Kidney (tissue), 22 donors: ENCODE data around the gene ATP5PO. TPM values are rescaled to one million over a fixed set of nuclear protein-coding genes. Genes with fewer than 3 reads are reported as not detected.
A peak's percentile ranks its signal among the peaks of the same experiment; 100 is the strongest.

ENCODE experiments used
- DNase-seq, 5 donors: peaks; one replicate each; pipeline ENCODE4 v3.0.0-alpha.2; 2013 to 2020
- FAIRE-seq: peaks from 2 replicates; lab custom pipeline; 2012; peaks lifted over from hg19 to GRCh38; lab: Jason Lieb, UNC
- H3K27ac ChIP-seq, 2 donors: one replicate each; pipeline ENCODE4 v1.7.0; 2013; ENCODE audit warnings: low read depth in 2 of 2, low read length in 2 of 2, inconsistent platforms in 1 of 2
- H3K27me3 ChIP-seq: one replicate; pipeline ENCODE4 v1.7.1; 2013; ENCODE audit warnings: low read length, inconsistent platforms; ENCODE audit not compliant: control insufficient read depth, insufficient read depth
- H3K36me3 ChIP-seq, 3 donors: one replicate each; pipeline versions ENCODE4 v1.7.0 to v1.7.1; 2013; ENCODE audit warnings: low read length in 3 of 3, control low read depth in 1 of 3, inconsistent platforms in 1 of 3; ENCODE audit not compliant: insufficient read depth in 3 of 3, control insufficient read depth in 2 of 3
- H3K4me1 ChIP-seq, 3 donors: one replicate each; pipeline versions ENCODE4 v1.7.0 to v1.7.1; 2013; ENCODE audit warnings: low read length in 3 of 3, inconsistent platforms in 1 of 3, low read depth in 1 of 3; ENCODE audit not compliant: control insufficient read depth in 2 of 3, insufficient read depth in 2 of 3
- H3K4me3 ChIP-seq, 3 donors: one replicate each; pipeline versions ENCODE4 v1.7.0 to v1.8.1; 2013; ENCODE audit warnings: low read length in 3 of 3, control low read depth in 1 of 3, inconsistent platforms in 1 of 3
- H3K9ac ChIP-seq, 3 donors: one replicate each; pipeline versions ENCODE4 v1.7.0 to v1.7.1; 2013; ENCODE audit warnings: low read length in 3 of 3, control low read depth in 1 of 3, inconsistent platforms in 1 of 3
- H3K9me3 ChIP-seq, 3 donors: one replicate each; pipeline versions ENCODE4 v1.7.0 to v1.7.1; 2013; ENCODE audit warnings: low read length in 3 of 3, control low read depth in 1 of 3, inconsistent platforms in 1 of 3; ENCODE audit not compliant: control insufficient read depth in 2 of 3, insufficient read depth in 1 of 3
- intact Hi-C: fragments of 100-400 bp; cut with DNase I; formaldehyde crosslinking; loops from one replicate; pipeline ENCODE4 v1.11.1; 2022
- long read RNA-seq, 10 donors: library from polyadenylated mRNA in 1 of 10; unstranded in 1 of 10; transcript quantifications; one replicate each; pipeline ENCODE4 v2.0.0 and lab custom pipeline, GENCODE V29; 2021 to 2026
- polyA plus RNA-seq: library from polyadenylated mRNA; stranded (reverse); fragments of 350-450 nt; fragmentation: Illumina TruSeq; extraction: RNeasy Lipid Tissue Mini Kit (QIAGEN cat#74804); gene quantifications from one replicate; pipeline ENCODE4 v1.2.3, GENCODE V29; 2014; ENCODE audit warnings: low read depth, low replicate concordance; ENCODE audit not compliant: insufficient read depth
- total RNA-seq: library from RNA; stranded (reverse); fragmentation: NEBNext Ultra II Directional; extraction: Animal tissue kit (Norgen Biotek cat#: 25700); gene quantifications from one replicate; pipeline ENCODE4 v1.2.1, GENCODE V29; 2021
- TF ChIP-seq, protein P1 (sequence below): IDR thresholded peaks from 3 replicates; pipeline ENCODE4 v1.5.1; 2012; ENCODE audit warnings: mild to moderate bottlenecking, moderate library complexity, borderline replicate concordance; ENCODE audit not compliant: insufficient read depth; ENCODE audit errors: extremely low read depth
- donor health status: control.
- donor health status: control.
- donor health status: control.
- donor health status: control.
- donor health status: control.
- donor health status: DM: yes; HTN: yes; CAD: no.
- donor health status: Normal renal cell carcinoma (clear cell type).

Gene ATP5PO, protein sequence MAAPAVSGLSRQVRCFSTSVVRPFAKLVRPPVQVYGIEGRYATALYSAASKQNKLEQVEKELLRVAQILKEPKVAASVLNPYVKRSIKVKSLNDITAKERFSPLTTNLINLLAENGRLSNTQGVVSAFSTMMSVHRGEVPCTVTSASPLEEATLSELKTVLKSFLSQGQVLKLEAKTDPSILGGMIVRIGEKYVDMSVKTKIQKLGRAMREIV
- total RNA-seq (165 TPM), polyA plus RNA-seq (693 TPM)
- long read RNA-seq, donor 1, transcript ATP5PO-201 (7 exons, 932 nt): major isoform, 129 of 176 reads
- long read RNA-seq, donor 1, partial matches to known transcripts: 45 of 176 reads
- long read RNA-seq, donor 1, other reads (novel, unspliced or antisense): 0 of 176 reads
- long read RNA-seq, donor 2, transcript ATP5PO-201 (7 exons, 932 nt): major isoform, 163 of 198 reads
- long read RNA-seq, donor 2, partial matches to known transcripts: 32 of 198 reads
- long read RNA-seq, donor 2, other reads (novel, unspliced or antisense): 0 of 198 reads
- long read RNA-seq, donor 3, transcript ATP5PO-201 (7 exons, 932 nt): major isoform, 235 of 344 reads
- long read RNA-seq, donor 3, partial matches to known transcripts: 106 of 344 reads
- long read RNA-seq, donor 3, other reads (novel, unspliced or antisense): 0 of 344 reads
- long read RNA-seq, donor 4, transcript ATP5PO-201 (7 exons, 932 nt): major isoform, 131 of 160 reads
- long read RNA-seq, donor 4, partial matches to known transcripts: 26 of 160 reads
- long read RNA-seq, donor 4, other reads (novel, unspliced or antisense): 0 of 160 reads
- long read RNA-seq, donor 5, transcript ATP5PO-201 (7 exons, 932 nt): major isoform, 9 of 19 reads
- long read RNA-seq, donor 5, partial matches to known transcripts: 10 of 19 reads
- long read RNA-seq, donor 5, other reads (novel, unspliced or antisense): 0 of 19 reads
- long read RNA-seq, donor 6, transcript ATP5PO-209 (4 exons, 586 nt): minor isoform, 11 of 909 reads
- long read RNA-seq, donor 6, transcript ATP5PO-201 (7 exons, 932 nt): major isoform, 527 of 909 reads
- long read RNA-seq, donor 6, partial matches to known transcripts: 349 of 909 reads
- long read RNA-seq, donor 6, other reads (novel, unspliced or antisense): 21 of 909 reads
- long read RNA-seq, donor 7, transcript ATP5PO-201 (7 exons, 932 nt): major isoform, 83 of 95 reads
- long read RNA-seq, donor 7, partial matches to known transcripts: 9 of 95 reads
- long read RNA-seq, donor 7, other reads (novel, unspliced or antisense): 3 of 95 reads
- long read RNA-seq, donor 8, transcript ATP5PO-201 (7 exons, 932 nt): major isoform, 171 of 229 reads
- long read RNA-seq, donor 8, partial matches to known transcripts: 55 of 229 reads
- long read RNA-seq, donor 8, other reads (novel, unspliced or antisense): 0 of 229 reads
- long read RNA-seq, donor 9, transcript ATP5PO-201 (7 exons, 932 nt): major isoform, 86 of 141 reads
- long read RNA-seq, donor 9, partial matches to known transcripts: 52 of 141 reads
- long read RNA-seq, donor 9, other reads (novel, unspliced or antisense): 0 of 141 reads
- long read RNA-seq, donor 10, transcript ATP5PO-201 (7 exons, 932 nt): major isoform, 143 of 274 reads
- long read RNA-seq, donor 10, partial matches to known transcripts: 130 of 274 reads
- long read RNA-seq, donor 10, other reads (novel, unspliced or antisense): 0 of 274 reads

DNA sequence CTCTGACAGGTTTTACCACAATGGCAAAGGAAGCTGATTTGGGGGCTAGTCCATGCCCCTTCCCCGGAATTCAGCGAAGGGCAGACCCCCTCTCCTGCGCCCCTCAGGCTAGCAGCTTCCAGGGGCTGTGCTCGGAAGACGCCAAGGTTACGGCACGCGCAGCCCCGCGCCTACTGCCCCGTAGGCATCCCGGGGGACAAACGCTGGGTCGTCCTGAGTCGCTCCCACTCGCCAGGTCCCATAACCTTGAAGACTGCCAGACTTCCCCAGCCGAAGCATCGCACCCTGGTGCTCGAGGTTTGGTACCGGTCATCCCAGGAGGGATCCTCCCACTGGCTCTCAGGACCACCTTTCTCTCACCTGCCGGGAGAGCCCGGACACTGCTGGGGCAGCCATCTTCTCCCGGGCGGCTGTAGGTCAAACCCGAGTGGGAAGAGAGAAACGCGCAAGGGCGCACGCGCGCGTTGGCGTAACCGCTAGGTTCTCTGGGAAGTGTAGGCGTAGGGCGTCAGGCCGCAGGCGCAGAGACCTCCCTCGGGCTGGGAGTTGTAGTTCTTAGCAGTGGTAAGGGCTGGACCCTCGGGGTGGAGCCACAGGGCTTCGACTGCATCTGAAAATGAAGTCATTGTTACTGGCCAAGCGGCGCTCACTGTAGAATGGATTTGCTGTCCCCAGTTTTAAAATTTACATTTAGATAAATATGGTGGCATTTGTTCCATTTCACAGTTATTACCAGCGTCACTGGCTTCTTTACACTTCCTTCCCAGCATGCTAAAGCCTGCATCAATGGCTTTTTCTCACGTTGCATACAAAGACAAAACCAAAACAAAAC lies at the start of gene ATP5PO:
ATP5PO (minus strand) TSS at position 437 of the 832 bp plus-strand sequence; CDS start at position 396, 41 bp downstream.
- intact Hi-C loops: no loop called here
- Histone ChIP-seq H3K4me3 (peak within 1 kb of the TSS; percentile 87 to 99 (median 94)), H3K4me1 (peaks cover 0 to 11% (median 0%) of the 10 kb centered on the region in 3 donors), H3K27ac (peak within 1 kb of the TSS; percentile 80 to 92), H3K9me3 (no peaks in the 10 kb centered on the region), H3K36me3 (peaks cover 4 to 27% (median 5%) of the 10 kb centered on the region in 3 donors), H3K9ac (peak within 1 kb of the TSS; percentile 84 to 98 (median 94)), H3K27me3 (no peaks in the 10 kb centered on the region)
- peak; percentile 98 to 99 (median 99) for DNase-seq
- FAIRE-seq: peak; percentile 68
- TF ChIP-seq, protein P1, sequence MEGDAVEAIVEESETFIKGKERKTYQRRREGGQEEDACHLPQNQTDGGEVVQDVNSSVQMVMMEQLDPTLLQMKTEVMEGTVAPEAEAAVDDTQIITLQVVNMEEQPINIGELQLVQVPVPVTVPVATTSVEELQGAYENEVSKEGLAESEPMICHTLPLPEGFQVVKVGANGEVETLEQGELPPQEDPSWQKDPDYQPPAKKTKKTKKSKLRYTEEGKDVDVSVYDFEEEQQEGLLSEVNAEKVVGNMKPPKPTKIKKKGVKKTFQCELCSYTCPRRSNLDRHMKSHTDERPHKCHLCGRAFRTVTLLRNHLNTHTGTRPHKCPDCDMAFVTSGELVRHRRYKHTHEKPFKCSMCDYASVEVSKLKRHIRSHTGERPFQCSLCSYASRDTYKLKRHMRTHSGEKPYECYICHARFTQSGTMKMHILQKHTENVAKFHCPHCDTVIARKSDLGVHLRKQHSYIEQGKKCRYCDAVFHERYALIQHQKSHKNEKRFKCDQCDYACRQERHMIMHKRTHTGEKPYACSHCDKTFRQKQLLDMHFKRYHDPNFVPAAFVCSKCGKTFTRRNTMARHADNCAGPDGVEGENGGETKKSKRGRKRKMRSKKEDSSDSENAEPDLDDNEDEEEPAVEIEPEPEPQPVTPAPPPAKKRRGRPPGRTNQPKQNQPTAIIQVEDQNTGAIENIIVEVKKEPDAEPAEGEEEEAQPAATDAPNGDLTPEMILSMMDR: no peak

- no peaks in the 10 kb centered on the region for H3K27me3 ChIP-seq
- DNase-seq (no peak), FAIRE-seq (no peak)
- TF ChIP-seq, protein P1: no peak
- no peak overlapping the region for H3K4me3 ChIP-seq
- H3K9ac ChIP-seq: no peak overlapping the region
- H3K9me3 ChIP-seq: no peaks in the 10 kb centered on the region
- H3K36me3 ChIP-seq: no peaks in the 10 kb centered on the region
- peaks cover 5 to 23% (median 11%) of the 10 kb centered on the region in 3 donors for H3K4me1 ChIP-seq
- intact Hi-C loops: no loop called here
- no peak overlapping the region for H3K27ac ChIP-seq
Measured at GRCh38 chr21:33964706-33965325, 49.2 kb upstream of the ATP5PO start.
